Stimulated activated CD4-positive, alpha-beta T cell treated with anti-CD3 and anti-CD28 coated beads, Interleukin-2, amount 100 ng/mL, for 24 hours (primary cell): ENCODE measurements around the gene KCTD8.

Experiments used
- DNase-seq, 2 donors: peaks; one replicate each; pipeline ENCODE4 v3.0.0-alpha.2; 2020

KCTD8 gene

DNA sequence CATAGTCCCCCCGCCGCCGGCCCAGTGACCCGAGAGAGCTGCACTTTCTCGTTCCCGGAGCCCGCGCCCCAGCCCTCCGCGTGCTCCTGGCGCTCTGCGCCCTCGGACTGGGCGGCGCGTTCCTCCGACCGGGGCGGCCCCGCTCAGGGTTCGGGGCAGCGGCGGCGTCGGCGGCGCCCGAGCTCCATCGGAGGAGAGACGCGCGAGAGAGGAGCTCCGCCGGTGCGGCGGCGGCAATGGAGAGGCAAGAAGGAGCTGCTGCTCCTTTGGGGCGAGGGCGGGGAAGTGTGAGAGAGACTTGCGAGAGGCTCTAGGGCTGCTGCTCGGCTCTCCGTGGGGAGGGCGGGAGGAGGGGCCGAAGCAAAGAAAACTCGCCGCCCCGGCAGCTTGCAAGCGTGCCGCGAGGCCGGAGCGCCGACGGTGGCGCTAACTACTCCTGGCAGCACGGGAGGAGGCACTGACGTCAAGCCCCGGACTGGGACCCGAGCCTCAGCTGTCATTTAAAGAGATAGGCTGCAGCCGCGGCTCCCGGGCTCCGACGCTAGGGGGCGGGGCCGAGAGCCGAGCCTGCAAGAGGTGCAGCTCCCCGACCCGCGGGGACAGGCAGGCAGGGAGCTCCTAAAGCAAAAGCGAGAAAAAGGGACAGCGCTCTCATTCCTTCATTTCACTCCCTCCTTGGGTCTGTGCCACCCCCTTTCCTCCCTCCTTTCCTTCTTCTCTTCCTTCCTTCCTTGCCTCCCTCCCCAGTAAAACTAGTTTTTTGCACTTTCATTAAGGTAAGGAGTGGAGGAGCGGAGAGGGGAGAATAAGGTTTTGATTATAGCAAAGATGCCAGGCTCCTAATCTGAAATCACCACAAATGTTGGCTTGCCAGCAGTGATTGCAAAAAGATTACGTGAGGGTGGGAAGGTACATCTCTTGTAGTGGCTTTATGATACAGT, at the start of gene KCTD8:
TSS of gene KCTD8 (minus strand) at position 289 of the 941 bp plus-strand sequence.
- peak; percentile 57 to 79 for DNase-seq

DNA sequence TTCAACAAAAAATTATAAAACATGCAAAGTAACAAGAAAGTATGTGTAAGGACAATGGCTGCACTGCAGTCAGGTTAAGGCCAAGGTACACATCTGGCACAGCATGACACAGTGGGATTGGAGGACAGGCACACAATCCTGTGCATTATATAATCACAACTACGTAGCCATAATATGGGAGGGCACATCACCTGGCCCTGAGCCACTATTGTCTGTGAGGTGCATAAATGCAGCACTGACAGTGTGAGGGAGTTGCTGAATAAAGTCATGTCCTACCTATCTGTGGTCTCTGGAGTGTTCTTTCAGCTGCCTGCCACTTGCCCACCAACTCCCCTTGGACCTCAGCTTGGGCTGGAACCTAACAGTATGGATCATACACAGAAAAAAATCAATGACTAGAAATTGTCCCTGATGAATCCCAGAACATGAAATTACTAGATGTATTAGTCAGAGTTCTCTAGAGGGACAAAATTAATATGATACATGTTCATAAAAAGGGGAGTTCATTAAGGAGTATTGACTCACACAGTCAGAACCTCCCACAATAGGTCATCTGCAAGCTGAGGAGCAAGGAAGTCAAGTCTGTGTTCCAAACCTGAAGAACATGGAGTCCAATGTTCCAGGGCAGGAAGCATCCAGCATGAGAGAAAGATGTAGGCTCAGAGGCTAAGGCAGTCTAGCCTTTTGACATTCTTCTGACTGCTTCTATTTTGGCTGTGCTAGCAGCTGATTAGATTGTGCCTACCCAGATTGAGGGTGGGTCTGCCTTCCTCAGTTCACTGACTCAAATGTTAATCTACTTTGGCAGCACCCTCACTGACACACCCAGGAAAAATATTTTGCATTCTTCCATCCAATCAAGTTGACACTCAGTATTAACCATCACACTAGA, 46.4 kb upstream of the KCTD8 start:
- no peak for DNase-seq

- DNase-seq: no peak
Observed at GRCh38 chr4:44493924-44494323, 45.3 kb upstream of the KCTD8 start.

DNA sequence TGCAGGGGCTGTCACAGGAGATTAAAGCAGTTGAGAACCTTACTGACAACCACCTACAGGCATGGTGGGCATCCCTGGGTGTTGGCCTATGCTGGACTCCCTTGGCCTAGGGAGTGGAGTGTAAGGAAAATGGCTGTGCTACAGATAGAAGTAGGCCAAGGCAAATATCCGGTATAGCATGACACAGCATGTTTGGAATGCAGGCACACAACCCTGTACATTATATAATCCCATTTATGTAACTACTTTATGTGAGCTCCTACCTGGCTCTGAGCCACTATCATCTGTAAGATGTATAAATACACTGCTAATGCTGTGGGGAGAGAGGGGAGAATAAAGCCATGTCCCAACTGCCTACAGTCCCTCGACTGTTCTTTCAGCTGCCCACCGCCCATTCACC, 38.7 kb upstream of the KCTD8 start:
- no peak for DNase-seq

DNA sequence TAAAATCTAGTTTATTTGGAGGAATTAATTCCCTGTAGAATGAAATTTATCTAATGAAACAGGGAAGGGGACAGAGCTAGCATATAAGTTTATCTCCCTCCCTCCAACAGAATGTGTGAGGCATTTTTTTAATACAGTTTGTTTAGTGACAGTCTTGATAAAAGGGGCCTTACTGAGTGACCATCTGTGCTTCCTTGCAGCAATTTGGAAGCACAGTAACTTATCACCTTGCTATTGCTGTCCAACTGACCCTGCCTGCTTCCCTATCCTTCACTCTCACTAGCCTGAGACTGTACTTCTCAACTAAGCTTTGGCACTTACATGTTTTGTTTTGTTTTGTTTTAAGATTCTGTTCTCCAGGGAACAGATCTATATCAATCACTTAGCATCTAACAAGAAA, 31.1 kb upstream of the KCTD8 start:
- DNase-seq: no peak

GRCh38 chr4:44462259-44462658, 13.7 kb upstream of the KCTD8 start:
- DNase-seq: no peak

DNA sequence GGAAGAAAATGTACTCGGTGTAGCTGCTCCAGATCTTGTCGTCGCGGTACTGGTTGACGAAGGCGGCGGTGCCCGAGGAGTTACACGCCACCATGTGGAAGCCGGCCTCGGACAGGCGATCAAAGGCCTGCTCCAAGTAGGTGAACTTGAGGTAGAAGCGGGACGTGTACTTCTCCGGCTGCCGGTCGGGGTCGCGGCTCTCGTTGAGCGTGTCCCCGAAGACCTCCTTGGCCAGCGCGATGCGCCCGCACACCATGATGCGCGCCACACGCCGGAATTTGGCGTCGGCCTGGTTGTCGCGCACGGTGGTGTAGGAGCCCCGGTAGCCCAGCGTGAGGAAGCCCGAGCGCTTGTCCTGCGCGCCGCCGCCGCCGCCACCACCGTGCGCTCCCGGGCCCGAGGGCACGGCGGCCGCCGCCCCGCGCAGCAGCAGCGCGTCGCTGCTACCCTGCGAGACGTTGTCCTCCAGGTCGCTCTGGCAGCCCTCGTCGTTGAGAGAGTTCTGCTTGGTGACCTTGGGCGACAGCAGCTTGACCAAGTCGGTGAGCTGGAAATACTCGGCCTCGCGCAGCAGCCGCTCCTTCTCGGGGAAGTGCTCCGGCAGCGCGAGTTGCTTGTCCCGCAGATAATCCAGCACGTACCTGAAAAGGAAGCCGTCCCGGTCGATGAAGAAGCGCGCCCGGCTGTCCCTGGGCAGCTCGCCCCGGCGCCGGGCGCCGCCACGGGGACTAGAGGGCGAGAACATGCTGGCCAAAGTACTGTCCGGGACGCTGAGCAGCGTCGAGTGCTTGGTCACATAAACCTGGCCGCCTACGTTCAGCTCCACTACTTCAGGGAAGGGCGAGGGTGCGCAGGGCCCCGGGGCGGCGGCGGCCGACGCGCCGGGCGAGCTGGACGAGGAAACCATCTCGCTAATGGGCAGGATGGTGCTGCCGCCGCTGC, 775 bp downstream of the KCTD8 start:
- DNase-seq: peak in 1 of 2 donors; percentile 6

DNA sequence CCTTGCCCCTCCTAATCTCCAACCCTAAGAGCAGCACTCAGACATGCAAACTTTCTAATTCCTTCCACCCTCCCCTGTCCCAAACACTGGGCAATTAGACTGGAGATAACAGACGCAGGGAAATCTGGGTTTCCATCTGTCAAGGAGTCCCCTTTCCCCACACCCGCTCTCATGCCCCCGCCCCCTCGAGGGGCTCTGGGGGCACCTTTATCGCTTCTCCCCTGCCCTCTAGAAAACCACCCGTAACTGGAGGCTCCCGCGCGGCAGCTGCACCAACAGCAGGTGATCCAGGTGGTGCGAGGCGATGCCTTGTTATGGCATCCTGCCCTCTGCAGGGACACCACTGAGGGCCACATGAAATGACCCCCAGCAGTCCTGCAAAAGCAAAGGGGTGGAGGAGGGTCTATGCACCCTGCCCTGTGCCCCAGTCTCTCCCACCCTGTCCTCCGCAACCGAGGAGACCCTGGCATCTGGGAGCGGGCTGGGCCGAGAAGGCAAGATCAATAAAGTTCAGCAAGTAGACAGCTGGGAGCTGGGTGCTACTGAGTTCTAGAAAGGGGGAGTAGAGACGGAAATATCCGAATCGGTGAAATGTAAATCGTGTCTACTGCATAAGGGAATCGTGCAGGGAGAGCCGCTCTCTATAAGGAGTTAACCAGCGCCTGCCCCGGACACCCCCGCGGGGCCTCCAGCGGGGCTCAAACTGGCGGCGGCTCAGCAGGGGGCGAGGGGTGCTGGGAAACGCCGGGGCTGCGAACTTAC, 1.6 kb downstream of the KCTD8 start:
- DNase-seq: no peak

GRCh38 chr4:44446191-44446590, 2.4 kb downstream of the KCTD8 start:
- DNase-seq: no peak

DNA sequence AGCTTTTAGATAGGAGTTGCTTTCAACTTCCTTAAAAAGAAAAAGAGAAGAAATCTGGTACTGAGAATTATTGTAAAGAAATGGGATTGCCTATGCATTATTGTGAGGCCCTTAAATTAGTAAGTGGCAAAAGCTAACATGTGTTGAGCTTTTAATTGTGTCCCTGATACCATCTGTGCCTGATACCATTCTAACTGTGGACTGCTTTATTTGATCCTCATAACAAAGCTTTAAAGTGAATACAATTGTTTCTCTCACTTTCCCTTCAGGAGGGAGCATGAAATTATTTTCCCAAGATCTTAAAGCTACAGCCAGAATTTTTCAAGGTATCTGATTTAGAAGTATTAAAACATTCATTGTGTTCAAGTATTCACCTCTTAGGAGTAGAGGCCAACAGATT, 9.9 kb downstream of the KCTD8 start:
- DNase-seq: no peak

DNA sequence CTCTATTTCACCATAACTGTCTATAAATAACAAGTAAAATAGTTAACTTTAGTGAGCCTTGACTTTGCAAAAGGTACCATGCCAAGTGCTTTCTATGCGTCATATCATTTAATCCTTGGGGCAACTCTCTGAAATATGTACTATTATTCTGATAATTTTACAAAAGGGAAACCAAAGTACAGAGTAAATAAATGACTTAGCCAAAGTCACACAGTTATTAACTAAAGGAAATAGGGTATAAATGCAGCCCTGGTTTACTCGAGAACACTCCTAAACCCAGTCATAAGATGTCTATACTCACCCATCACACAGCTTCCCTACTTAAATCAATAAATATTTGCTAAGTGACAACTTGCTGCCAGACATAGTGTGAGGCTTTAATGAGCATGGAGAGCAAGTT, 14.4 kb downstream of the KCTD8 start:
- no peak for DNase-seq

- no peak for DNase-seq
Observed at GRCh38 chr4:44425614-44426208, 22.9 kb downstream of the KCTD8 start.

DNA sequence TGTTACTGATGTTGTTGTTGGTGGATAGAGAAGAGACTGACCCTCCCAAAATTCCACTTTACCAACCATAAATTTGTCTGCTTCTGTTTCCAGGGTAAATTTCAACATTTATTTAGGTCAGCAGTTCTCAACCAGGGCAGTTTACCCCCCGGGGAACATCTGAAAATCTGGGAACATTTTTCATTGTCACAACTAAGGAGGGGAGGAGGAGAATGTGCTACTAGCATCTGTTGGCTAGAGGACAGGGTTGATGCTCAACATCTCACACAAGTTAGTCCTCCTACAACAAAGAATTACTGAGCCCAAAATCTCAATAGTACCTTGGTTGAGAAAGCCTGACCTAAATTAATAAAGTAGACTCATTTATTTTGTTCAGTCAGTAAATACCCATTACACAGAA, 25.7 kb downstream of the KCTD8 start:
- no peak for DNase-seq

GRCh38 chr4:44421330-44422065, 27.1 kb downstream of the KCTD8 start:
- no peak for DNase-seq

GRCh38 chr4:44415251-44415650, 33.4 kb downstream of the KCTD8 start:
- no peak for DNase-seq

DNA sequence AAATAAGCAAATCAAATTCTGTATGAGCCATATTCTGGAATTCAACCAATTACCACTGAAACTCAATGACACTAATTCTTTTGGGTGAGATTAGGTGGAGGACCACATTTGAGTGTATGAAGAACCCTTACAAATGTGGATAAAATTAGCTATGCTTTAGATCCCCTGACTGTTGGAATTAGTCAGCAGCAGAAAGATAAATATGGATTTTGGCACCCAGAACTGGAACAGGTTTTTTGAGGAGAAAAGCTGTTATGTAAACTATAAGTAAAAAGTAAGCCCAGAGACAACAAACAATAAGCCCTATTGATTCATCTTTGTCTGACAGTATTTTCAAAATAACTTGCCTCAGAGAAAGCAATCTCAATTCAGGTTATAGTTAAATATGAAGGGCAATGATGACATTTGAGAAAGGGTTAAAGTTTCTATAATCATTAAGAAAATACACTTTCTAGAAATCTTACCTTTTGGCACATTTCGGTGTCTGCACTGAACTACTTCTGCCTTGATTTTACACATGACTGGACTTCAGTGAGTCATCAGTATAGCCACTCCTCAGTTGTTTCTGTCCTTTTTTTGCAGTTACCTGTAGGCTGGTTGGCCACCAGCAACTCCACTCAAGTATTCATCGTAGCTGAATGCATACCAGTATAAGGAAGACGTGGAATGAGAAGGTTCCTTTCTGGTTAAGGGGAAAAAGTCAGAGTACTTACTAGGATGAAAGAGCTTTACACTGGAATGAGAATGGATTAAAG, 80.0 kb downstream of the KCTD8 start:
- no peak for DNase-seq

GRCh38 chr4:44354172-44354571, 94.4 kb downstream of the KCTD8 start:
- DNase-seq: no peak

GRCh38 chr4:44351069-44351468, 97.5 kb downstream of the KCTD8 start:
- DNase-seq: no peak

DNA sequence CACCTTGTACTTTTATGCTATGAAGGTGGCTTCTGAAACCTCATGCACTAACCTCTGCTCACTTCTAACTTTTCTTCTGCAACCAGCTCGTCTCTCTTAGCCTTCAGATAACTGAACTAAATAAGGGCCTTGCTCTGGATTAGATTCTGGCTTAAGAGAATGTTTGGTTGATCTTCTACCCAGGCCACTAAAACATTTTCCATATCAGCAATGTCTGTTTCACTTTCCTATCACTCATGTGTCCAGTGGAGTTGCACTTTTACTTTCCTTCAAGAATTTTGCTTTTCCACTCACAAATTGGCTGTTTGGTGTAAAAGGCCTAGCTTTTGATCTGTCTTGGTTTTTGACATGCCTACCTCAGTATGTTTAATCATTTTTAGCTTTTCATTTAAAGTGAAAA, 105.8 kb downstream of the KCTD8 start:
- no peak for DNase-seq

GRCh38 chr4:44326741-44327140, 121.9 kb downstream of the KCTD8 start:
- no peak for DNase-seq
